AG09309 (cell line): ENCODE results near the gene OR52L1.
A peak's percentile ranks its signal among the peaks of the same experiment; 100 is the strongest.

Experiments used
- DNase-seq: peaks from one replicate; pipeline ENCODE4 v3.0.0-alpha.2; 2010; ENCODE audit warnings: low read depth
- H3K4me3 ChIP-seq: 2 replicates; pipeline ENCODE4 v1.5.1; 2011; ENCODE audit warnings: mild to moderate bottlenecking, low read depth, low read length, moderate library complexity; ENCODE audit not compliant: control insufficient read depth
- CTCF ChIP-seq: IDR thresholded peaks from 2 replicates; pipeline ENCODE4 v1.5.1; 2011; ENCODE audit warnings: mild to moderate bottlenecking, low read depth, low read length, inconsistent platforms; ENCODE audit not compliant: insufficient read depth, control insufficient read depth; ENCODE audit errors: missing control alignments

OR52L1 gene

GRCh38 chr11:5986885-5987284, at the start of gene OR52L1:
Gene OR52L1, minus strand, starts transcription at chr11:5986985. Its CDS starts 55 bp downstream, at chr11:5986930.
- TF ChIP-seq CTCF: no peak
- DNase-seq: no peak
- H3K4me3 ChIP-seq: no peak within 1 kb of the TSS

- DNase-seq: no peak
- no peak within 1 kb of the TSS for H3K4me3 ChIP-seq
- no peak for TF ChIP-seq CTCF
Observed at GRCh38 chr11:6030708-6031405, 44.1 kb upstream of the OR52L1 start, which contains the start of gene OR56A1. Gene OR56A1, minus strand, starts transcription at chr11:6030758. Its CDS starts 3,066 bp downstream, at chr11:6027692.

- no peak for DNase-seq
- no peak overlapping the region for H3K4me3 ChIP-seq
- TF ChIP-seq CTCF: no peak
Observed at GRCh38 chr11:6027501-6027900, 40.7 kb upstream of the OR52L1 start.

GRCh38 chr11:6025056-6025455, 38.3 kb upstream of the OR52L1 start:
- no peak overlapping the region for H3K4me3 ChIP-seq
- DNase-seq: no peak
- no peak for TF ChIP-seq CTCF

- peak; percentile 23 for DNase-seq
- no peak overlapping the region for H3K4me3 ChIP-seq
- TF ChIP-seq CTCF: peak; percentile 47
Observed at GRCh38 chr11:6022956-6023355, 36.2 kb upstream of the OR52L1 start.

- TF ChIP-seq CTCF: no peak
- no peak overlapping the region for H3K4me3 ChIP-seq
- DNase-seq: no peak
Observed at GRCh38 chr11:6013042-6013441, 26.3 kb upstream of the OR52L1 start.
